Muscle of leg (tissue), 11 donors: Measurements from ENCODE around the gene TMEM9. TPM values are rescaled to one million over a fixed set of nuclear protein-coding genes. Genes with fewer than 3 reads are reported as not detected.

Source experiments
- DNase-seq: peaks from one replicate; pipeline ENCODE4 v3.0.0; 2013
- H3K27ac ChIP-seq: one replicate; pipeline ENCODE4 v1.5.1; 2013; ENCODE audit warnings: mild to moderate bottlenecking, low read length, control low read depth
- H3K27me3 ChIP-seq: one replicate; pipeline ENCODE4 v1.6.1; 2013; ENCODE audit warnings: low read length; ENCODE audit not compliant: control insufficient read depth, insufficient read depth
- H3K36me3 ChIP-seq: one replicate; pipeline ENCODE4 v1.6.1; 2013; ENCODE audit warnings: low read length; ENCODE audit not compliant: control insufficient read depth, insufficient read depth
- H3K4me1 ChIP-seq: one replicate; pipeline ENCODE4 v1.6.1; 2013; ENCODE audit warnings: low read length; ENCODE audit not compliant: control insufficient read depth, insufficient read depth
- H3K4me3 ChIP-seq: one replicate; pipeline ENCODE4 v1.5.1; 2013; ENCODE audit warnings: low read length, control low read depth
- H3K9me3 ChIP-seq: replicated peaks from 2 replicates; pipeline ENCODE4 v1.6.1; 2013; ENCODE audit warnings: low read depth, low read length; ENCODE audit not compliant: control insufficient read depth
- WGBS: methylation state at CpG from one replicate; pipeline ENCODE4 v1.1.5; 2013; ENCODE audit warnings: missing lambda C conversion rate; ENCODE audit not compliant: insufficient coverage; 5-methylcytosine and 5-hydroxymethylcytosine counted together
- polyA plus RNA-seq, 8 donors: library from polyadenylated mRNA; unstranded; fragments of 120-200 nt; gene quantifications; one replicate each; pipeline versions ENCODE4 v1.2.1 to v1.2.3, GENCODE V29; 2013; ENCODE audit warnings: inconsistent platforms in 1 of 8, low replicate concordance in 1 of 8; ENCODE audit not compliant: insufficient read length in 8 of 8, insufficient read depth in 1 of 8
- total RNA-seq: library from RNA; stranded (reverse); fragments of 120-200 nt; gene quantifications from one replicate; pipeline ENCODE4 v1.2.4, GENCODE V29; 2013

Gene TMEM9
- total and polyA plus RNA-seq, 9 donors: 50.3 to 83.1 (median 70.2) TPM

GRCh38 chr1:201178718-201179117 is 24.4 kb upstream of the TMEM9 start:
- no peak for DNase-seq
- Histone ChIP-seq H3K27ac (no peak overlapping the region), H3K36me3 (no peaks in the 10 kb centered on the region), H3K4me3 (no peak overlapping the region), H3K4me1 (peaks cover 7% of the 10 kb centered on the region), H3K9me3 (no peaks in the 10 kb centered on the region), H3K27me3 (no peaks in the 10 kb centered on the region)
- 48% methylated on average over 3 of the region's 3 CpGs for WGBS

GRCh38 chr1:201176940-201177339 is 22.7 kb upstream of the TMEM9 start:
- Histone ChIP-seq H3K27me3 (no peaks in the 10 kb centered on the region), H3K4me3 (no peak overlapping the region), H3K4me1 (peaks cover 14% of the 10 kb centered on the region), H3K36me3 (no peaks in the 10 kb centered on the region), H3K9me3 (no peaks in the 10 kb centered on the region), H3K27ac (no peak overlapping the region)
- 20% methylated on average over 1 of the region's 2 CpGs for WGBS
- DNase-seq: no peak

GRCh38 chr1:201175820-201176500 is 21.7 kb upstream of the TMEM9 start:
- no peaks in the 10 kb centered on the region for H3K36me3 ChIP-seq
- H3K27me3 ChIP-seq: no peaks in the 10 kb centered on the region
- no peak overlapping the region for H3K27ac ChIP-seq
- WGBS: no CpG with 5 or more reads among the region's 7 CpGs
- no peaks in the 10 kb centered on the region for H3K9me3 ChIP-seq
- peaks cover 20% of the 10 kb centered on the region for H3K4me1 ChIP-seq
- H3K4me3 ChIP-seq: no peak overlapping the region
- DNase-seq: no peak

- Histone ChIP-seq H3K27ac (no peak overlapping the region), H3K27me3 (no peaks in the 10 kb centered on the region), H3K9me3 (no peaks in the 10 kb centered on the region), H3K4me1 (peaks cover 27% of the 10 kb centered on the region), H3K4me3 (no peak overlapping the region), H3K36me3 (no peaks in the 10 kb centered on the region)
- DNase-seq: no peak
- WGBS: no CpG with 5 or more reads among the region's 1 CpG
Measured at GRCh38 chr1:201173736-201174135, 19.5 kb upstream of the TMEM9 start.

- no peak for DNase-seq
- Histone ChIP-seq H3K4me3 (no peak overlapping the region), H3K9me3 (no peaks in the 10 kb centered on the region), H3K27ac (peak overlapping the region; percentile 88), H3K4me1 (peaks cover 27% of the 10 kb centered on the region), H3K36me3 (no peaks in the 10 kb centered on the region), H3K27me3 (no peaks in the 10 kb centered on the region)
- 74% methylated on average over 2 of the region's 4 CpGs for WGBS
Measured at GRCh38 chr1:201172999-201173610, 18.8 kb upstream of the TMEM9 start.

GRCh38 chr1:201172326-201172725 is 18.1 kb upstream of the TMEM9 start:
- no peaks in the 10 kb centered on the region for H3K36me3 ChIP-seq
- peaks cover 27% of the 10 kb centered on the region for H3K4me1 ChIP-seq
- 80% methylated on average over 1 of the region's 4 CpGs for WGBS
- no peaks in the 10 kb centered on the region for H3K27me3 ChIP-seq
- DNase-seq: peak; percentile 67
- no peaks in the 10 kb centered on the region for H3K9me3 ChIP-seq
- H3K4me3 ChIP-seq: no peak overlapping the region
- H3K27ac ChIP-seq: peak overlapping the region; percentile 88

GRCh38 chr1:201171063-201172036 is 17.1 kb upstream of the TMEM9 start:
- Histone ChIP-seq H3K36me3 (no peaks in the 10 kb centered on the region), H3K4me1 (peaks cover 23% of the 10 kb centered on the region), H3K27ac (peak overlapping the region; percentile 88), H3K4me3 (peak overlapping the region; percentile 70), H3K9me3 (no peaks in the 10 kb centered on the region), H3K27me3 (no peaks in the 10 kb centered on the region)
- WGBS: 9% methylated on average over 43 of the region's 48 CpGs
- no peak for DNase-seq

GRCh38 chr1:201170533-201171062 is 16.3 kb upstream of the TMEM9 start:
- Histone ChIP-seq H3K27ac (peak overlapping the region; percentile 88), H3K9me3 (no peaks in the 10 kb centered on the region), H3K27me3 (peaks cover under 1% of the 10 kb centered on the region), H3K36me3 (no peaks in the 10 kb centered on the region), H3K4me3 (peak overlapping the region; percentile 70), H3K4me1 (peaks cover 23% of the 10 kb centered on the region)
- DNase-seq: peak; percentile 97
- whole genome bisulfite sequencing: 5% methylated on average over 15 of the region's 26 CpGs

- no peaks in the 10 kb centered on the region for H3K9me3 ChIP-seq
- H3K4me3 ChIP-seq: no peak overlapping the region
- H3K36me3 ChIP-seq: no peaks in the 10 kb centered on the region
- H3K27ac ChIP-seq: peak overlapping the region; percentile 88
- peaks cover 2% of the 10 kb centered on the region for H3K27me3 ChIP-seq
- no peak for DNase-seq
- peaks cover 23% of the 10 kb centered on the region for H3K4me1 ChIP-seq
- WGBS: 70% methylated on average over 2 of the region's 2 CpGs
Measured at GRCh38 chr1:201169971-201170532, 15.8 kb upstream of the TMEM9 start.
